GM23338 (cell line): ENCODE results near the gene ASB15. TPM values are rescaled to one million over a fixed set of nuclear protein-coding genes. Genes with fewer than 3 reads are reported as not detected.

ENCODE experiments used
- ATAC-seq: fragments of 200-7000 bp; cut with Tn5 transposase; 3 replicates; pipeline ENCODE4 v1.9.1; 2020
- DNase-seq: peaks from one replicate; pipeline ENCODE4 v3.0.0-alpha.2; 2015; ENCODE audit warnings: low spot score
- H2AFZ ChIP-seq: fragments of 200-600 bp; sonication (generic); 2 replicates; pipeline ENCODE4 v1.8.0; 2016; ENCODE audit warnings: antibody characterized with exemption, mild to moderate bottlenecking, moderate library complexity
- H3F3A ChIP-seq: fragments of 200-600 bp; sonication (generic); replicated peaks from 2 replicates; pipeline ENCODE4 v1.8.0; 2017; ENCODE audit warnings: antibody characterized with exemption, mixed run types, low read depth
- H3K27ac ChIP-seq: fragments of 200-600 bp; sonication (generic); 2 replicates; pipeline ENCODE4 v1.6.1; 2016; ENCODE audit warnings: low read depth
- H3K27me3 ChIP-seq: fragments of 200-600 bp; sonication (generic); 2 replicates; pipeline ENCODE4 v1.8.0; 2016; ENCODE audit warnings: mild to moderate bottlenecking, mixed run types, moderate library complexity; ENCODE audit not compliant: insufficient read depth
- H3K36me3 ChIP-seq: fragments of 200-600 bp; sonication (generic); 2 replicates; pipeline ENCODE4 v1.8.0; 2016; ENCODE audit warnings: mild to moderate bottlenecking; ENCODE audit not compliant: insufficient read depth
- H3K4me1 ChIP-seq: fragments of 200-600 bp; sonication (generic); 2 replicates; pipeline ENCODE4 v1.8.0; 2016; ENCODE audit warnings: mild to moderate bottlenecking, moderate library complexity; ENCODE audit not compliant: insufficient read depth
- H3K4me2 ChIP-seq: fragments of 200-600 bp; sonication (generic); 2 replicates; pipeline ENCODE4 v1.7.1; 2017; ENCODE audit warnings: mixed run types
- H3K4me3 ChIP-seq: fragments of 200-600 bp; sonication (generic); 2 replicates; pipeline ENCODE4 v1.6.1; 2016; ENCODE audit warnings: mixed run types
- H3K79me2 ChIP-seq: fragments of 200-600 bp; sonication (generic); replicated peaks from 2 replicates; pipeline ENCODE4 v1.8.0; 2017; ENCODE audit warnings: mild to moderate bottlenecking; ENCODE audit not compliant: insufficient read depth
- H3K9me2 ChIP-seq: fragments of 200-600 bp; sonication (generic); 2 replicates; pipeline ENCODE4 v1.8.0; 2017; ENCODE audit not compliant: insufficient read depth
- H4K20me1 ChIP-seq: fragments of 200-600 bp; sonication (generic); replicated peaks from 2 replicates; pipeline ENCODE4 v1.8.0; 2017; ENCODE audit warnings: mild to moderate bottlenecking; ENCODE audit not compliant: insufficient read depth
- H3K27ac Mint-ChIP-seq: 2 replicates; pipeline ENCODE4 v1.8.0; 2020; ENCODE audit warnings: inconsistent platforms, mild to moderate bottlenecking, moderate library complexity, mixed read lengths
- H3K27me3 Mint-ChIP-seq: 3 replicates; pipeline ENCODE4 v1.8.0; 2022; ENCODE audit warnings: low read depth, mild to moderate bottlenecking, moderate library complexity, mixed read lengths, inconsistent platforms; ENCODE audit not compliant: insufficient read depth, poor library complexity
- H3K36me3 Mint-ChIP-seq: 3 replicates; pipeline ENCODE4 v1.8.0; 2021; ENCODE audit warnings: low read depth, mild to moderate bottlenecking, inconsistent platforms, moderate library complexity, mixed read lengths
- H3K4me1 Mint-ChIP-seq: 3 replicates; pipeline ENCODE4 v1.8.0; 2020; ENCODE audit warnings: mild to moderate bottlenecking, inconsistent platforms, mixed read lengths
- H3K4me3 Mint-ChIP-seq: 3 replicates; pipeline ENCODE4 v1.8.0; 2021; ENCODE audit warnings: moderate library complexity, mild to moderate bottlenecking, inconsistent platforms, mixed read lengths
- H3K9me3 Mint-ChIP-seq: 3 replicates; pipeline ENCODE4 v1.8.0; 2020; ENCODE audit warnings: moderate library complexity, mild to moderate bottlenecking, inconsistent platforms, mixed read lengths
- ETS1 ChIP-seq: IDR thresholded peaks from 2 replicates; pipeline ENCODE4 v1.6.1; 2016; ENCODE audit warnings: antibody characterized with exemption
- EZH2 ChIP-seq: fragments of 200-600 bp; sonication (generic); IDR thresholded peaks from one replicate; pipeline ENCODE4 v1.8.0; 2017; ENCODE audit warnings: antibody characterized with exemption, mild to moderate bottlenecking, low read depth; ENCODE audit not compliant: unreplicated experiment
- JUNB ChIP-seq: IDR thresholded peaks from one replicate; pipeline ENCODE4 v1.6.1; 2016; ENCODE audit warnings: antibody characterized with exemption; ENCODE audit not compliant: unreplicated experiment
- POLR2AphosphoS5 ChIP-seq: IDR thresholded peaks from 2 replicates; pipeline ENCODE4 v1.6.1; 2016; ENCODE audit warnings: antibody characterized with exemption, low read depth
- REST ChIP-seq: IDR thresholded peaks from one replicate; pipeline ENCODE4 v1.6.1; 2018; ENCODE audit warnings: antibody characterized with exemption; ENCODE audit not compliant: unreplicated experiment
- ZNF114 ChIP-seq: fragments of 250-450 bp; sonication (Bioruptor Pico); IDR thresholded peaks from 2 replicates; pipeline ENCODE4 v1.5.0; 2020; ENCODE audit warnings: mild to moderate bottlenecking, moderate library complexity
- ZNF331 ChIP-seq: fragments of 250-450 bp; sonication (Bioruptor Pico); IDR thresholded peaks from 2 replicates; pipeline ENCODE4 v1.5.0; 2020; ENCODE audit warnings: low read depth, mild to moderate bottlenecking, moderate library complexity
- polyA plus RNA-seq: library from polyadenylated mRNA; unstranded; fragments of >200 nt; fragmentation: Nextera tagmentation; extraction: Ambion mirVana; gene quantifications from 2 replicates; pipeline ENCODE4 v1.2.1, GENCODE V29; 2016
- total RNA-seq: library from RNA; depleted of rRNA; stranded (reverse); fragments of >200 nt; shearing (Covaris generic); gene quantifications from 2 replicates; pipeline ENCODE4 v1.2.3, GENCODE V29; 2014

ASB15 gene
- total and polyA plus RNA-seq, 2 experiments from 2014 or later: not detected

GRCh38 chr7:123645516-123645915 is 43.9 kb downstream of the ASB15 start:
- DNase-seq (no peak), ATAC-seq (no peak; the same call in 2 of the 3 replicates)
- Mint-ChIP-seq H3K4me3 (no peak overlapping the region), H3K4me1 (peaks cover 49% of the 10 kb centered on the region), H3K9me3 (no peaks in the 10 kb centered on the region; the same call in 2 of the 3 replicates), H3K27ac (no peak overlapping the region), H3K27me3 (no peaks in the 10 kb centered on the region), H3K36me3 (no peaks in the 10 kb centered on the region)
- no peaks in the 10 kb centered on the region for H3F3A ChIP-seq
- H3K4me1 ChIP-seq: peaks cover 15% of the 10 kb centered on the region; the same call in 1 of the 2 replicates
- no peak for TF ChIP-seq ZNF331
- TF ChIP-seq POLR2AphosphoS5: no peak
- no peak for TF ChIP-seq REST
- no peak for TF ChIP-seq EZH2
- H4K20me1 ChIP-seq: no peaks in the 10 kb centered on the region
- no peaks in the 10 kb centered on the region for H3K36me3 ChIP-seq
- H3K79me2 ChIP-seq: no peaks in the 10 kb centered on the region
- H3K9me2 ChIP-seq: no peaks in the 10 kb centered on the region
- no peak overlapping the region for H3K4me2 ChIP-seq
- no peak overlapping the region for H2AFZ ChIP-seq
- H3K4me3 ChIP-seq: no peak overlapping the region
- no peaks in the 10 kb centered on the region for H3K27me3 ChIP-seq
- H3K27ac ChIP-seq: no peak overlapping the region

- Mint-ChIP-seq H3K36me3 (no peaks in the 10 kb centered on the region), H3K27me3 (no peaks in the 10 kb centered on the region), H3K27ac (peak overlapping the region; percentile 53; the same call in 1 of the 2 replicates), H3K4me3 (no peak overlapping the region), H3K4me1 (peaks cover 49% of the 10 kb centered on the region), H3K9me3 (no peaks in the 10 kb centered on the region; the same call in 2 of the 3 replicates)
- Histone ChIP-seq H3K27me3 (no peaks in the 10 kb centered on the region), H3K36me3 (no peaks in the 10 kb centered on the region), H2AFZ (peak overlapping the region; percentile 26), H3K4me1 (peaks cover 15% of the 10 kb centered on the region; the same call in 1 of the 2 replicates), H3K27ac (no peak overlapping the region), H3K9me2 (no peaks in the 10 kb centered on the region), H3K79me2 (no peaks in the 10 kb centered on the region), H4K20me1 (no peaks in the 10 kb centered on the region), H3K4me2 (no peak overlapping the region), H3F3A (no peaks in the 10 kb centered on the region), H3K4me3 (no peak overlapping the region)
- ATAC-seq (no peak), DNase-seq (no peak)
- no peak for TF ChIP-seq JUNB
- TF ChIP-seq ETS1: no peak
- TF ChIP-seq ZNF114 (CRISPR knock-in tag): no peak
- TF ChIP-seq ZNF331: no peak
- TF ChIP-seq REST: no peak
These were observed 45.6 kb downstream of the ASB15 start for GRCh38 chr7:123647106-123647730.
